Peyer's patch (tissue), 4 donors: Measurements from ENCODE around the gene TMEM164.
A peak's percentile ranks its signal among the peaks of the same experiment; 100 is the strongest.

ENCODE experiments used
- CTCF ChIP-seq, 6 experiments: fragments of 450-650 bp in 4 of 6; fragments of 200-600 bp in 2 of 6; sonication (generic) in 1 of 6; IDR thresholded peaks; one replicate each; pipeline ENCODE4 v1.5.1; 2017 to 2019; ENCODE audit warnings: antibody characterized with exemption in 6 of 6, mild to moderate bottlenecking in 3 of 6, moderate library complexity in 1 of 6
- POLR2A ChIP-seq, 2 donors: fragments of 450-650 bp; IDR thresholded peaks; one replicate each; pipeline ENCODE4 v1.5.1; 2017; ENCODE audit warnings: antibody characterized with exemption in 2 of 2, mild to moderate bottlenecking in 2 of 2, moderate library complexity in 2 of 2

DNA sequence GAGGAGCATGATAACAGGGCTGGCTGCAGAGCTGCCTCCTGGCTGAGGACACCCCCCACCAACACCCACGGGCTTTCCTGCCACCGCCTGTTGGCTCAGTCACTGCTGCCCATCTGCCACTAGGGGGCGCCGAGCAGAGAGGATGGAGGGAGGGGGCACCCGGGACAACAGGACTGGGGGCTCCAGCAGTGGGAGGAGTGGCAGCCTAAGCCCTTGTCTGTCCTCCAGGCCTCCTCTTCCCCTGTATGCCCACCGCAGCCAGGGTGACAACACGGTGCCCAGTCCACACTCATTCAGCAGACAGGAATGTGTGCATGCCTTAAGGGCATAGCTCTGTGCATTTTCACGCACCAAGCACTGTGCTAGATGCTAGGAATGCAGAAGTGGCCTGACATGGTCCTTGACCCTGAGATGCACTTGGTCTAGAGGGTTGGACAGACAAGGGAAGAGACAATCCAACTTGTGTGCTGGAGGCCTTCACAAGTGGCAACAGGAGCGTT, 165.1 kb downstream of the TMEM164 start:
- peak in 5 of 6 experiments; percentile 34 to 51 (median 38) for TF ChIP-seq CTCF (IDR thresholded peaks at IDR 0.05)
- TF ChIP-seq POLR2A (IDR thresholded peaks at IDR 0.05) = no peak
